T-helper 22 cell (primary cell): ENCODE results near the gene EXOC4.
"Not testable (repeated sequence)": the region's sequence is repeated elsewhere in the genome, so short reads cannot be mapped to it uniquely, and the experiment has no call there.

Source experiments
- DNase-seq: peaks from one replicate; pipeline ENCODE4 v3.0.0-alpha.2; 2020; ENCODE audit warnings: low read depth

The EXOC4 gene

DNA sequence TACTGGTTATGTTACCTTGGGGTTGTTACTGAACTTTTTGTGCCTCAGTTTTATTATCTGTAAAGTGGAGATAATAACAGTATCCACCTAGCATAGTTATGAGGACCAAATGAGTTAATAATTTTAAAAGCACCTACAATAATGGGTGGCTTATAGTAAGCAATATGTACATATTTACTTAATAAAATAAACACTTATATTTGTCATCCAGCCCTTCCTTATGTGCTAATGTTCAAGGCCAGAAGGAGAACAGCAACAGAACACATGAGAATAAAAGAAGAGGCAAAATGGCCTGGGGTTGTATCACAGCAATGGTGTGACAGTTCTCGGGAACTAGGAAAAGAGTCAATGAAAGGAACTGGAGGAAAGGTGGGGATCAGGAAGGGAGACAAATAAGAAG lies 618.9 kb downstream of the EXOC4 start:
- no peak for DNase-seq

DNA sequence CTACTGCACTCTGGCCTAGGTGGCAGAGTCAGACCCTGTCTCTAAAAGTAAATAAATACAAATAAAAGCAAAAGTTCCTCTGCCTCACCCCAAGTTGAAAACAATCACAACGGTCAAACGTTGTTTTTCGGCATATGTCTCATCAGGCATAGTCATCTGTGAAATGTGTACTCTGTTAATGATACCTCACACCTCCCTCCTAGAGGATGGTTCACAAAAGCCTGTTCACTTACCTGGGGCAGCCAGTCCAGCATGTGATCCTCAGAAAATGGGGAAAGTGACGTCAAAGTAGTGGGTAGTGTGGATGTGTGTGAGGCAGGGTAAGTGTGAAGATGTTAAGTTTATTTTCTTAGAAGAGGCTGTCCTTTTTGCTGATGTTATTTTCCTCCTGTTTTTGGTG lies 620.3 kb downstream of the EXOC4 start:
- no peak for DNase-seq

DNA sequence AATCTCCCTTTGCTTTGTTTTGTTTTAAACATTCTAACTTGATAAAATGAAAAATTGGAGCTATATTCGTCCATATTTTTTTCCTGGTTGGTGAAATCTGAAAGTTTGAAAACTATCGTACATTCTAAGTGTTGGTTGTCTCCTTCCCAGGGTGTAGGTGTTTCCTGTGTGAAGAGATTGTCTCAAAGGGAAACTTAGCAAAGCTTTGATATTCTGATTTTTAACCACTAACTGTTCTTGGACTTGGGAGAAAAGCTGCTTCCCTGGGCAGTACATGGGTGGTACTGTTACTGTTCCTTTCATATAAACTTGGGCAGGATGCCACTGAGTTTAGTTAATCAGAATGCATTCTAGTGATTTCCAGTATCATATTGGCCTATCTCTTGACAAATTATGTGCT lies 620.8 kb downstream of the EXOC4 start:
- DNase-seq = no peak

DNA sequence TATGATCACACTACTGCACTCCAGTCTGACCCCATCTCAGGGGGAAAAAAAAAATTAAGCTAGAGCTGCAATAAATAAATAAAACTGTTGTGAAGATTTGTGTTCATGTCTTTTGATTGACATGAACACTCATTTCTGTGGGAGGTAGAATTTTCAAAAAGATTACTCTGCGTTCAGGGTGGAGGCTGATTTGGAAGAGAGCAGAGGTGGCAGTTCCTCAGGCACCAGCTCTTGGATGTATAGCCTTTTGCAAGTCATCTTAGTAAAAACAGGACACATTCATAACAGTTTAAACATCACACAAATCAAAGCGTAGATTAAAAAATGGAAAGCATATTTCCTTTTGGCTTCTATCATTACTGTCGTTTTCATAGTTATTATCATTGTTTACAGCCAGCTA lies 630.7 kb downstream of the EXOC4 start:
- no peak for DNase-seq

DNA sequence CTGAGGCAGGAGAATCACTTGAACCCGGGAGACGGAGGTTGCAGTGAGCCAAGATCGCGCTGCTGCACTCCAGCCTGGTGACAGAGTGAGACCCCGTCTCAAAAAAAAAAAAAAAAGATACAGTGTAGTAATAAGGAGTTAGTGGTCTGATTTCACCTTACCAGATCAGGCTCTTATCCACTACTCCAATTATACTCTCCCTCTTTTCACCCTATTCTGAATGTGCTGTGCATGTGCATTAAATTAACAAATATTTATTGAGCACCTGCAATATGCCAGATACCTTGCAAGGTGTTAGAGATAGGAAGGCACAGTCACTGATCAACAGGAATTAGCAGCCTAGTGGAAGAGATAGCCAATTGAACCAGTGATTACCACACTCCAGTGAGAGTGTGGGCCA lies 632.3 kb downstream of the EXOC4 start:
- no peak for DNase-seq

DNA sequence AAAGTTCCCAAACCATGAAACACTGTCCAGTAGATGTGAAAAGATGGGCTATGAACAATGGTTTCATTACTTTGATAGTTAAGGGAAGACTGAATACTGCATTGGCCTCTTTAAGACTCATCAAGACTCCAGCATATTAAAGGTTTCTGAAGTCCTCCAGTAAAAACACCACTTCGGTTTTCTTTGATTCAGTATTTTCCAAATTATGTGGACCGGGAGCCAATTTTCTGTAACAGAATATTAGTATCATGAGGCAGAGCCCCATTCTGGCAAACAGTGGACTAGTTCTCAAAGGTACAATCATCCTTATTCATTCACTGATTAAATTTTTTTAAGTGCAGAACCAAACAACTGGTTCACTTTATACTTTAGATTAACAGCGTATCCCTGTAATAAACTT lies 633.2 kb downstream of the EXOC4 start:
- DNase-seq = no peak

DNA sequence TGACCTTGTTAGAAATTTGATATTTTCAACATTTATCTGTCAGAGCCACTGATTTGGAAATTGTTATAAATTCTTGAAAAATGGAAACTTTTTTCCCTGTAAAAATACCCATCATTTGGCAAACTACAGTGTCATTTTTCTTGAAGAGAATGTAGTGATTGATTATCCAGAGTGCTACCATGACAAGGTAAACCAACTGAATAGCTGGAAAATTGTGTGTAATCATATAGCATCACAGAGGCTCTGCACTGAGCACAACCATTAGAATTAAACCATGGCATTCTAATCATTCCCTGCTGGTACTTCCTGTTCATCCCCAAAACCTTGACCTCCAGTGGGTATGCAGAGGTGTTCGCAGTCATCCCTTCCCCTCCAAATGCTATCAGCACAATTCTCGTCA lies 633.9 kb downstream of the EXOC4 start:
- DNase-seq = no peak

DNA sequence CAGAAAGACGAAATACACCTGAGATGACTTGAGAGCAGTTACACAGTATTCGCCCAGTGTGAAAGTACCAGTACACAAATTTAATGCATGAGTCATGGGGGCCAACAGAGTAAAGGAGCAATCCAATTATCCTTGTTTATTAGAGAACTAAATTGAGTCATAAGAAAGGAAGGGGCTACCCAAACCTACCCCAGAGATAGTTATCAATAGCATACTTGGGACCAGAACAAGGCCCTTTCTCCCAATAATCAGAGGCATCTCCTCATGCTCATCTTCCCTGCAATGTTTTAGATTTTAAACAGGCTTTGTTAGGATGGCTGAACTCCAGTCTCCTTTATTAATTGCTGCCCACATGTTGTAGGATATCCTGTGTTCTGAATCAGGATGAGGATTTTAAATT lies 634.6 kb downstream of the EXOC4 start:
- DNase-seq = no peak

DNA sequence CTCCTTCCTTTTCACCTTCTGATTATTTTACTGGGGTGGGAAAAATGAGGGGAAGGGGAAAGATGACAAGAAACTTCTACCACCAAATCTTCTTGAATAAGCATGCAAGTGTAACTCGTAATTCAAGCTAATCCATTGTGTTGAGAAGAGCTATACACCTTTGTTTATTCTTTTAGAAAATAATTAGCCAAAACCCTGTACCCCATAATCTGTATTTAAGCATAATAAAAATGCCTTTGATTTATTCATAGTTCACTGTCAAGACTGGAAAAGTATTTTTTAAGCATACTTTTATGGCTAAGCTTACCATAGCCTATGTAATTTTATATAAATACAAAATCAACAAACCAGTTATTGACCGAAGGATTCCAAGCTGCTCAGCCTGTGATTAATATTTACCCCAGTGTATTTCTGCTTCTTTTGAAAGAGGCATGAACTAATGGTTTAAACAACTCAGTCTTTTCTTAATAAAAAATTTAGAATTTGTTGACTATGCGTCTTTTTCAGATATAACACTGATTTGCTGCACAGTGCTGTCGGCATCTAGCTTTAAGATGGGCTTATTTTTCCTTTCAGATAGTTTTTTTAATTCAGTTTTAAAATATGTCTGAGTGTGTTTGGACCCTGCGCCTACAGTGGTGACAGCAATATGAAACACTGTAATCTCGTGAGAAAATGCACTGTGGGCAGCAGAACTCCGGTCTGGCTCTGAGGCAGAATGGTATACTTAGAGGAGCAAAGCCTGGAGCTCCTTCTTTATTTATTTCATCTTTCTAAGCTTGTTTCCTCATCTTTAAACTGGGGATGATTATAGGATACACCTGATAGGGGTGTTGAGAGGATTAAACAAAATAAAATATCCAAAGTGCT lies 635.4 kb downstream of the EXOC4 start:
- DNase-seq = no peak

DNA sequence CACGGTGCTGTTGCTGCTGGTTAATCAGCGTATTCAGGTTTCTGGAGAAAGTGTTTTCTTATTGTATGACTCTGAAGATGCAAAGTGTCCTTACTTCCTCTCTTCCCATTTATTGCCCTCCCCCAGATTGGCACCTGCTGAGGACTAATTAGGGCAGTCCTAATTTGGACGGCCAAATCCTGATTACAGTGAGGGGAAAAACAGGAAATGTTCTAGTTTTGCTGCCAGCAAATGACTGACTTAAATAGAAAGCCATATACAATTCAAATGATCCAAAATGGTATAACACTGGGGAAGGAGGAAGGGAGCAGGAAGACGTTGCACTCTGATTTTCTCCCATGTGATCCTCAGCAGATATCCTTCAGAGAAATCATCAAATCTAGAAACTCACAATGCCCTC lies 651.9 kb downstream of the EXOC4 start:
- no peak for DNase-seq

DNA sequence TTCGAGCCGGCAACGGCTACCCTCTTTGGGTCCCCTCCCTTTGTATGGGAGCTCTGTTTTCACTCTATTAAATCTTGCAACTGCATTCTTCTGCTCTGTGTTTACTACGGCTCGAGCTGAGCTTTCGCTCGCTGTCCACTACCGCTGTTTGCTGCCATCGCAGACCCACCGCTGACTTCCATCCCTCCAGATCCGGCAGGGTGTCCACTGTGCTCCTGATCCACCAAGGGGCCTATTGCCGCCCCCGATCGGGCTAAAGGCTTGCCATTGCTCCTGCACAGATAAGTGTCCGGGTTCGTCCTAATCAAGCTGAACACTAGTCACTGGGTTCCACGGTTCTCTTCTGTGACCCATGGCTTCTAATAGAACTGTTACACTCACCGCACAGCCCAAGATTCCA lies 653.7 kb downstream of the EXOC4 start:
- DNase-seq = not testable (repeated sequence)

DNA sequence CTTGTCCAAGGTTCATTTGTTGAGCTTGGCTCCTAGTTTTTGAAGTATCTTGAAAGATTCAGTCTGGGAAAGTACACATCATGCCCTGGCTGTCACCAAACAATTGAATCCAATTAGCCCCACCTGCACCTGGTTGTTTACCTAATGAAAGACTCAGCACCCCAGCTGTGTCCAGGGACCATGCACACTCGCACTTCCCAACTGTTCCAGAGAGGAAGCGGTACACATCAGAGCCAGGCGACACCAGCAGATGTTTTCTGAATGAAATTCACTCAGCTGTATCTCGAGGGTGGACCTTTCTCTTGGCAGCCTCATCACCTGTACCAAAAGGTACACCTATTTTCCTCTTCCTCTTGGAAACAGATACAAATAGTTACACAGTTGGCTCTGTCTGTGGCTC lies 657.9 kb downstream of the EXOC4 start:
- no peak for DNase-seq

DNA sequence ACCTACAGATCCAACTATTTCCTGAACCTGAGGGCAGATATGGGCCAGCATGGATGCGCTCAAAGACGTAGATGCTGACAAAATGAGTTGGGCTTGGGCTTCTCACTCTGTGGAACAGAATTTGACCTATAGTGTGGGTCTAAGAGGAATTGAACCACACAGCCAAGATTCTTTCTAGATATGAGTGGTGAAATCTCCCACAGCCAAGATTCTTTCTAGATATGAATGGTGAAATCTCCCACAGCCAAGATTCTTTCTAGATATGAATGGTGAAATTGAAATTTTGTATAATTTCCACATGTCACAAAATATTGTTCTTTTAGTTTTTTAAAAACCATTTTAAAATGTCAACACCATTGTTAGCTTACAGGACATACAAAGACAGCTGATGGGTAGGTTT lies 658.8 kb downstream of the EXOC4 start:
- no peak for DNase-seq

DNA sequence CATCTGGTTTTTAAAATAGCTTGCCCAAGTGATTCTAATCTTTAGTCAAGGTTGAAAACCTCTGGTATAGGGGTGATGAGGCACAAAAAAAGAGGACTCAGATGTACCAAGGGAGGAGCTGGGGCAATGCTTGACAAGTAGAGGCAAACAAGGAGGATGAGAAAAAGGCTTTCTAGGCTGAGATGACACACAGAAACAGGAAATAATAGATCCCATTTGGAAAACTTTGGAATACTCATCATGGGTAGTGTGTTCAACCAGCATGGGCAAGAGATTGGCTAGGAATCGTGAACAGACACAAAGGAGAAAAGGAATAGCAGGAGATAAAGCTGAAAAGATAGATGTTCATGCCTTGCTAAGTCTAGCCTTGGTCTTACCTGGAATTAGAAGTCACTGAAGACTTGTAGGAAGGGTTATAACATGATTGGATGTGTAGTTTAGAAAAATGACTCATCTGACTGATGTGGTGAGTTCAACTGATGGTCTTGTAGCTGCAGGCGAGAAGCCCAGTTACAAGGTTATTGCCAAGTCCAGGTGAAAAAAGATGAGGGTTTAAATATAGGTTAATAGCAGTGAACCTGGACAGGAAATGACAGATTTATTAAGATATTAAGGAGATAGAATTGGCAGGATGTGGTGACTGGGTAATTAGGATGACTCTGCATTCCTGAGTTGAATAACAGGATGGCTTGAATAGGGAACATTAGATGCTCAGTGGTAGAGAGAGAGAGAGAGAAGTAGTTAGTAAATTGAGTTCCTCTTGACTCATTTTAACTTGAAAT lies 660.2 kb downstream of the EXOC4 start:
- DNase-seq = no peak

DNA sequence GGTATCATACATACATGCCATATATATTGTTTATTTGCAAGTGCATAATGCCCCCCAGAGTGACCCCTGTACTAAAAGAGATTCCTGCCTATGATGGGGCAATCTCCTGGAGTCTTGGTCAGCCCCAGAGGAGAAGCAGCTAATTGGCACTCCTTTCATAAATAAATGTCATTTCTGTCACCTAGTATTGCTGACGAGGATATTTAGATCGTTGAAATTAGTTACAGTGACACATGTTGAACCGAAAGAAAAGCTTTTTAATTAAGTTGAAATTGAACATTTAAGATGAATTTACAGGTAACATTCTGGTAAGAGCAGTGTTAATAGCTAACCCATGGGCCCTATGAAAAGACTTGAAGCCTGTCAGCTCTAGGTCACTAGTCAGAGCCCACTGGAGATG lies 663.7 kb downstream of the EXOC4 start:
- no peak for DNase-seq

DNA sequence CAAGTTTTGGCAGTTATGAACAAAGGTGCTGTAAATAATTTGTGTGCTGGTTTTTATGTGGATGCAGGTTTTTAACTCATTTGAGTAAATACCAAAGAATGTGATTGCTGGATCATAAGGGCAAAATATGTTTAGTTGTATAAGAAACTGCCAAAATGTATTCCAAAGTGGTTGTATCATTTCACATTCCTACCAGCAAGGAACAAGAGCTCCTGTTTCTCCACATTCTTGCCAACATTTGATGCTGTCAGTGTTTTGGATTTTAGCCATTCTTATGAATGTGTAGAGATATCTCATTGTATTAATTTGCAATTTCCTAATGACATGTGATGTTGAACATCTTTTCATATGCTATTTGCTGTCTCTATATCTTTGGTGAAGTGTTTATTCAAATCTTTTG lies 666.9 kb downstream of the EXOC4 start:
- DNase-seq = no peak

DNA sequence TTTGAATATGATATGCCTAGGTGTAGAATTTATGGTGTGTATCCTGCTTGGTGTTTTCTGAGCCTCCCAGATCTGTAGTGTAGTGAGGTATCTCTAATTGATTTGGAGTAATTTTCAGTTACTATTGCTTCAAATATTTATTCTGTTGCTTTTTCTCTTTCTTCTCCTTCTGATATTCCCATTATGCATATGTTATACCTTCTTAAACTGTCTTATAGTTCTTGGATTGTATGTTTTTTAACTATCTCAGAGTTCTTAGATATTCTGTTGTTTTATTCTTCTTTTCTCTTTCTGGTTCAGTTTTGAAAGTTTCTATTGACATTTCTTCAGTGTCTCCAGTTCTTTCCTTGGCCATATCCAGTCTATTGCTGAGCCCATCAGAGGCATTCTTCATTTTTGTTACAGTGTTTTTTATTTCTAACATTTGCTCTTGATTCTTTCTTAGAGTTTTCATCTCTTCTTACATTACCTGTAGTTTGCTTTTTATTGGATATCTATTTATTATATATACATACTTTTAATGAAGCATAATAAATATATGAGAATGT lies 668.8 kb downstream of the EXOC4 start:
- DNase-seq = no peak

DNA sequence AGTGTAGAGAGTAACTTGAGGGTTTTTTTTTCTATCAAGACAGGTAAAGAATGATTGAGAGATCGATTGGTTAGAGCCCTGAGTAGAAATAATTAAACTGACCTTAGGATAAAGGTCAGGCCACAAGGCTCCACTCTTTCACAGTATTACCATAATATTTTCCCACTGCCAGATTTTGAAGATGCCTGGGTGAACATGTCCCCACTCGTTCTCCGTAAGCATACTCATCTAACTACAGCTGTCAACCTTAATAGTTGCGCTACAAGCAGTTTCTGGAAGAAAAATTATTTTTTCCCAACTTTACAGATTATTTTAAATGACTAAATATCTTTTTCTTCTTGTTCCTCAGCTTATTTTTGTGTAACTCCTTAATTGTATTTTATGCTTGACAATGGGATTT lies 671.1 kb downstream of the EXOC4 start:
- DNase-seq = no peak

DNA sequence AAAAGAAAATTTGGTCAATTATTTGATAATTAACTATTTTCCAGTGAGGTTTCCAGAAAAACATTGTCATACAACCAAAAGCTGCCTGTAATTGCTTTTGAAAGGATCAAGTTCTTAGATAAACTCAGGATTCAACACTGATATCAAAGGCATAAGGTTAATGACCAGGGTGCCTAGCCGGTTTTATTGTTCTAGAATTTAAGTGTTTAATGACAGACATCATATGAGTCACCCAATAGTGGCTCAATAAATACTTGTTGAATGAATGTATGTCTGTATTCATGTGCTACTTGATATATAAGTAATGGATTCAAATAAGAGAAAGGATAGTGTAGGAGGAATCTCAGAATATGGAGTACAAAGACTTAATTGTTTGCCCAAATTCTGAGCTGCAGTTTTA lies 678.2 kb downstream of the EXOC4 start:
- DNase-seq = no peak

DNA sequence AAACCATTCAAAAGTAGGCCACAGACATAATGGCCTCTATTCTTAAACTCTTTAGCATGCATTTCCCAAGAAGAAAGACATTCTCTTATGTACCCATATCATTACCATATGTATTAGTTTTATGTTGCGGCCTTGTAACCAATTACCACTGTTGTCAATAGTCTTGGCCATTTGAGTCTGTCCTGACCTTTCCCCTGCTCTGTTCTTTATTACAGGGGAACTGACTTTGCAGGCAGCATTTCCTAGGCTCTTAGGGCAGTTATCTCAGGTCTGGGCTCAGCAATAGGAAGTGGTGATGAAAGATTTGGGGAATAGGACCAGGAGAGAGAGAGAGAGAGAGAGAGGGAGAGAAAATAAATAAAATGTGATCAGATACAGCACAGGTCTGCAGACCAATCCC lies 679.7 kb downstream of the EXOC4 start:
- DNase-seq = no peak

DNA sequence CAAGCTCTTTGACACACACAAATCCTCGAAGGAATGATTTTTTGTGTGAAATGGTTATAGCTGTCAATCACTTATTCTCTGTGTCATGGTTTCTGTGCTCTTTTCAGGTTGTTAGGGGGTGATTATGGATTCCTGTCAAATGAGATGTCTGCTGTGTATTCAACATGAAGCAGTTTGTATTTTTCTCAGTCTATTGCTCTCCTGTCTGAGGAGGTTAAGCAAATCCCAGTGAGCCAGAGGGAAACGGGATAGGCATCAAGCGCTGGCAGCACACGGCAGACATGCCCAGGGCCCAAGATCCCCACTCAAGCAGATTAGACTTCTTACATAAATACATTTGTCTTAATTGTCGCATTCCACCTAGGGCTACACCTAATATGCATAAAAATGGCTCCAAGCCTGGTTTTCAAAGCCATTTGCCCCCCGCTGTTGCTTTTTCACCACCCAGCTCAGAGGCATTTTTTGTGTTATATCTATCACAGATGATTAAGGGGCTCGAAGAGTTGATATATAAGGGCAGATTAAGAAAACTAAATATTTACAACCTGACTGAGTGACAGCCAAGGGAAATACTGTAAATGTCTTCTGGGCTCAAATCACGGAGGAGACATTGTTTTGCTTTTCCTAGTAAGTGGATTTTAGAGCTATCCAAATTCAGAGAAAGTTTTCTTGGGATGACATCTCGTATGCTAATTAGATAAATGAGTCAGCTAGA lies 681.5 kb downstream of the EXOC4 start:
- no peak for DNase-seq

DNA sequence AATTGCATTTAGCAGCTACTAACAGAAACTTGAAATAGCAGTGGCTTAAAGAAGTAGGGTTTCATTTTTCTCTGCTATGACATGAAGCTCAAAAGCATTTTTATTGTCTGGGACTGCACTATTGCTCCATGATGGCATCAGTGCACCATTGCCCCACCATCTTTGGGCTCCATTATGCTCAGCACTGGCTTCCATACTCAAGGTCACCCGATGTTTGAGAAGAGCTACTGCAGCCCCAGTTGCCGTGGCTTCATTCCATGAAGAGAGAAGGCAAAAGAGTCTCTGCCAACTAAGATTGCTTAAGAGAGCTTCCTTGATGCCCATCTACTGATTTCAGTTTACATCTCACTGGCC lies 682.1 kb downstream of the EXOC4 start:
- no peak for DNase-seq

DNA sequence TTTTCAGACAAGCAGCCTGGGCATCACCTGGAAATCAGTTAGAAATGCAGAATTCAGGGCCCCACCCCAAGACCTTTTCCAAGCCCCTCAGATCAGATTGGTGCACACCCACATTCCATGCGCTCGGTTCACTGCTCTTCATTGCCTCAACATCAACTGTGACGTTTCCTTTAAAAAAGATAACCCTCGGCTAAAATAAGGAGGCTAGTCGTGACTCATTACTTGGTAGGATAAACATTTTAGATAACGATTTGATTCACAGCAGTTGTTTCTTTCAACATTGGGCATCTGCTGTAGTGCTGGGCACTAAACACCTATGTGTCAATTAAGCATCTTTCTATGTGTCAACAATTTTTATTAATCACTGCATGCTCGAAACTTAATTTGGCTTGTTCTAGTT lies 683.2 kb downstream of the EXOC4 start:
- DNase-seq = no peak
